Endothelial cell of umbilical vein (primary cell): Measurements from ENCODE around the gene PGGT1B. TPM values are rescaled to one million over a fixed set of nuclear protein-coding genes. Genes with fewer than 3 reads are reported as not detected.

Experiments used
- BruUV-seq: library from RNA; stranded (reverse); fragments of 400-500 nt; replicated peaks from 2 replicates; lab custom pipeline; 2021; lab: Mats Ljungman, UMichigan
- CTCF ChIA-PET: fragments of 300-600, 350-600 bp; sonication (Branson Sonifier 250); formaldehyde crosslinking; loops from one replicate; lab custom pipeline; 2021; ENCODE audit warnings: antibody characterized with exemption, inconsistent platforms; lab: Charles Lee
- POLR2A ChIA-PET: fragments of 300-600, 350-600 bp; sonication (Branson Sonifier 250); formaldehyde crosslinking; loops from one replicate; lab custom pipeline; 2021; ENCODE audit warnings: antibody characterized with exemption, inconsistent platforms; lab: Charles Lee
- DNase-seq: peaks from one replicate; pipeline ENCODE4 v3.0.0-alpha.2; 2011; ENCODE audit warnings: low read depth, low spot score
- FAIRE-seq: peaks from 2 replicates; lab custom pipeline; 2011; peaks lifted over from hg19 to GRCh38; lab: Jason Lieb, UNC
- H2AFZ ChIP-seq: 2 replicates; pipeline ENCODE4 v1.6.0; 2012; ENCODE audit warnings: low read depth, low read length, control low read depth, inconsistent platforms
- H3K27ac ChIP-seq: 2 replicates; pipeline ENCODE4 v1.5.1; 2011; ENCODE audit warnings: low read depth, mild to moderate bottlenecking, control low read depth, low read length, moderate library complexity; ENCODE audit not compliant: insufficient read depth
- H3K27me3 ChIP-seq, 2 experiments: 2 replicates each; pipeline versions ENCODE4 v1.6.0 to v1.6.1; 2011; ENCODE audit warnings: low read length in 2 of 2, mixed read lengths in 1 of 2; ENCODE audit not compliant: control insufficient read depth in 2 of 2, insufficient read depth in 2 of 2
- H3K36me3 ChIP-seq, 2 experiments: 2 replicates in 1 of 2; 3 replicates in 1 of 2; pipeline ENCODE4 v1.5.1; 2011; ENCODE audit warnings: low read length in 2 of 2, mild to moderate bottlenecking in 1 of 2, moderate library complexity in 1 of 2; ENCODE audit not compliant: control insufficient read depth in 2 of 2, insufficient read depth in 2 of 2; ENCODE audit errors: extremely low read depth in 1 of 2
- H3K4me1 ChIP-seq: 3 replicates; pipeline ENCODE4 v1.5.1; 2011; ENCODE audit warnings: mild to moderate bottlenecking, low read length; ENCODE audit not compliant: control insufficient read depth, insufficient read depth; ENCODE audit errors: extremely low read depth
- H3K4me2 ChIP-seq: 2 replicates; pipeline ENCODE4 v1.6.1; 2011; ENCODE audit warnings: low read length, control low read depth, mixed read lengths; ENCODE audit not compliant: insufficient read depth
- H3K4me3 ChIP-seq, 3 experiments: fragments of 200-600 bp in 1 of 3; sonication (generic), shearing (Covaris generic) in 1 of 3; replicated peaks in 1 of 3; 2 replicates each; pipeline ENCODE4 v1.5.1; 2011 to 2016; ENCODE audit warnings: control low read depth in 3 of 3, low read length in 3 of 3, mild to moderate bottlenecking in 2 of 3, inconsistent platforms in 1 of 3, low read depth in 1 of 3, moderate library complexity in 1 of 3; ENCODE audit not compliant: insufficient read depth in 1 of 3
- H3K79me2 ChIP-seq: 2 replicates; pipeline ENCODE4 v1.6.0; 2012; ENCODE audit warnings: low read length, inconsistent platforms; ENCODE audit not compliant: control insufficient read depth, insufficient read depth
- H3K9ac ChIP-seq: replicated peaks from 2 replicates; pipeline ENCODE3; 2011; ENCODE audit warnings: low read length, control low read depth; ENCODE audit not compliant: insufficient read depth; ENCODE audit errors: extremely low read depth
- H3K9me1 ChIP-seq: replicated peaks from 3 replicates; pipeline ENCODE4 v1.6.0; 2011; ENCODE audit warnings: mild to moderate bottlenecking, low read length; ENCODE audit not compliant: control insufficient read depth, insufficient read depth; ENCODE audit errors: extremely low read depth
- H3K9me3 ChIP-seq: replicated peaks from 2 replicates; pipeline ENCODE4 v1.5.1; 2012; ENCODE audit warnings: low read length, inconsistent platforms; ENCODE audit not compliant: control insufficient read depth, insufficient read depth
- H4K20me1 ChIP-seq: replicated peaks from 2 replicates; pipeline ENCODE3; 2011; ENCODE audit warnings: mild to moderate bottlenecking, low read length; ENCODE audit not compliant: control insufficient read depth, insufficient read depth; ENCODE audit errors: extremely low read depth
- EZH2 ChIP-seq: IDR thresholded peaks from 2 replicates; pipeline ENCODE4 v1.6.1; 2012; ENCODE audit warnings: borderline replicate concordance, low read depth, mild to moderate bottlenecking, moderate library complexity, low read length, inconsistent platforms; ENCODE audit not compliant: severe bottlenecking
- FOS ChIP-seq: IDR thresholded peaks from 2 replicates; pipeline ENCODE4 v1.6.1; 2011; ENCODE audit warnings: mild to moderate bottlenecking, low read length, moderate library complexity, borderline replicate concordance; ENCODE audit not compliant: insufficient read depth
- GATA2 ChIP-seq: IDR thresholded peaks from 2 replicates; pipeline ENCODE4 v1.7.0; 2011; ENCODE audit warnings: low read depth, mild to moderate bottlenecking, moderate library complexity, mixed read lengths, low read length; ENCODE audit not compliant: insufficient read length, insufficient read depth
- JUN ChIP-seq: IDR thresholded peaks from 2 replicates; pipeline ENCODE4 v1.6.1; 2011; ENCODE audit warnings: borderline replicate concordance, low read depth; ENCODE audit not compliant: insufficient read length, insufficient read depth
- MYC ChIP-seq: IDR thresholded peaks from one replicate; pipeline ENCODE4 v1.6.1; 2011; ENCODE audit warnings: mild to moderate bottlenecking, low read depth, low read length
- POLR2A ChIP-seq: IDR thresholded peaks from 2 replicates; pipeline ENCODE4 v1.6.1; 2012; ENCODE audit warnings: low read depth, mild to moderate bottlenecking, control low read depth, low read length
- POLR2AphosphoS5 ChIP-seq: IDR thresholded peaks from 2 replicates; pipeline ENCODE4 v1.6.1; 2012; ENCODE audit warnings: low read depth, mild to moderate bottlenecking, control low read depth, low read length, moderate library complexity; ENCODE audit not compliant: insufficient read depth
- dilution Hi-C: fragments of 300-500 bp; cut with MboI; formaldehyde crosslinking; loops from one replicate; pipeline ENCODE4 v1.15.0; 2019; ENCODE audit warnings: low sequenced_read_pairs; ENCODE audit not compliant: extremely low pct_ligation_motif_present
- intact Hi-C: fragments of 100-400 bp; cut with micrococcal nuclease; formaldehyde crosslinking; loops from one replicate; pipeline ENCODE4 v1.10.0; 2022
- polyA plus RNA-seq, 4 experiments: library from polyadenylated mRNA; depleted of rRNA in 3 of 4; stranded (reverse) in 3 of 4; unstranded in 1 of 4; fragments of >200 nt; gene quantifications; 2 replicates each; pipeline versions ENCODE4 v1.2.1 to v1.2.3, GENCODE V29; 2011 to 2012; ENCODE audit warnings: missing spikeins in 1 of 4
- total RNA-seq: library from RNA; stranded (reverse); gene quantifications from 2 replicates; pipeline ENCODE4 v1.2.3, GENCODE V29; 2021
- TF ChIP-seq, protein P1 (sequence below): IDR thresholded peaks from 2 replicates; pipeline ENCODE4 v1.6.1; 2011; ENCODE audit not compliant: insufficient read depth, insufficient read length
- TF ChIP-seq, protein P2 (sequence below), 2 donors: IDR thresholded peaks; 1 replicate in 1 of 2; 2 replicates in 1 of 2; pipeline ENCODE4 v1.5.1; 2011; ENCODE audit warnings: low read length in 2 of 2, mild to moderate bottlenecking in 2 of 2, moderate library complexity in 2 of 2, control low read depth in 1 of 2, inconsistent platforms in 1 of 2, low read depth in 1 of 2; ENCODE audit not compliant: insufficient read depth in 1 of 2; ENCODE audit errors: extremely low read depth in 1 of 2

The PGGT1B gene
- total and polyA plus RNA-seq, 2 donors (not counting 3 experiments of a cell fraction or from before 2014, with no cell fraction given) = 2.6 to 42.3 TPM

DNA sequence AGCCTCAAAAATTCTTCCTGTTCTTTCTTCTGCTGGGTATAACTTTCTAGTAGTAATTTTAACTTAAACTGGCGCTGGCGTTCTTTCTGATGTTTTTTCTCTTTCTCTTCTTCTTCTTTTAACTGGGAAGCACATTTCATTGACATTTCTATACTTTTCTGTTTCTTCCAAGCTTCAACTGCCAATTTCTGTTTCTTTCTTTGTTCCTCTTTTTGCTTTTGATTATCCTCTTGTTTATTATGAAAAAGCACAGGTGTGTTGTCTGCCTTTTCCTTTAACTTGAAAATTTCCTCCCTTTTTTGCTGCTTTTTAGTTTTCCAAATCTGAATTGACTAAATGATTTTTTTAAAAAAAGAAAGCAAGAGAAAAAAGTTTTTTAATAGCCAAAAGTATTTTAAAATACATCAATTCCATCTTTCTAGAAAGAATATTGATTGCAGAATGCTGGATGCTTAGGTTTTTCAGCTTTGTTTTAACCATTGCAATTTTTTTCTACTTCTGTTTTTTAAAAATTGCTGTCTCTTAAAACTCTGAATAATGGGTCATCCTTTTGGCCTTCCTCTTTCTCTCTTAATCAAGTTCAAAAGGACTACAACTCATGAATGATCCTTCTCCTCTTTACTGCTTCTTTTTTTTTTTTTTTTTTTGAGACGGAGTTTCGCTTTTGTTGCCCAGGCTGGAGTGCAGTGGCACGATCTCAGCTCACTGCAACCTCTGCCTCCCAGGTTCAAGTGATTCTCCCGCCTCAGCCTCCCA, 8.8 kb upstream of the PGGT1B start:
- Histone ChIP-seq H3K79me2 (no peaks in the 10 kb centered on the region), H3K9me1 (no peaks in the 10 kb centered on the region), H3K27ac (no peak overlapping the region), H3K4me3 (no peak overlapping the region), H3K27me3 (no peaks in the 10 kb centered on the region), H4K20me1 (no peaks in the 10 kb centered on the region), H3K9ac (no peak overlapping the region), H3K36me3 (peaks cover 0 to 6% of the 10 kb centered on the region in 2 experiments), H3K9me3 (no peaks in the 10 kb centered on the region), H3K4me2 (no peak overlapping the region), H2AFZ (no peak overlapping the region), H3K4me1 (no peaks in the 10 kb centered on the region)
- no peak for FAIRE-seq
- CTCF ChIA-PET = interaction anchor here (0.7 kb wide), 1 partner anchor 43 kb away, joined by 3 read pairs; no protein-coding TSS in a partner anchor
- intact Hi-C loops (no loop called here), dilution Hi-C loops (no loop called here)
- no peak for DNase-seq
- TF ChIP-seq POLR2AphosphoS5 (no peak), EZH2 (no peak), MYC (no peak), FOS (no peak), GATA2 (no peak), JUN (no peak), POLR2A (no peak)
- TF ChIP-seq, protein P1, sequence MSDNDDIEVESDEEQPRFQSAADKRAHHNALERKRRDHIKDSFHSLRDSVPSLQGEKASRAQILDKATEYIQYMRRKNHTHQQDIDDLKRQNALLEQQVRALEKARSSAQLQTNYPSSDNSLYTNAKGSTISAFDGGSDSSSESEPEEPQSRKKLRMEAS = no peak
- TF ChIP-seq, protein P2, sequence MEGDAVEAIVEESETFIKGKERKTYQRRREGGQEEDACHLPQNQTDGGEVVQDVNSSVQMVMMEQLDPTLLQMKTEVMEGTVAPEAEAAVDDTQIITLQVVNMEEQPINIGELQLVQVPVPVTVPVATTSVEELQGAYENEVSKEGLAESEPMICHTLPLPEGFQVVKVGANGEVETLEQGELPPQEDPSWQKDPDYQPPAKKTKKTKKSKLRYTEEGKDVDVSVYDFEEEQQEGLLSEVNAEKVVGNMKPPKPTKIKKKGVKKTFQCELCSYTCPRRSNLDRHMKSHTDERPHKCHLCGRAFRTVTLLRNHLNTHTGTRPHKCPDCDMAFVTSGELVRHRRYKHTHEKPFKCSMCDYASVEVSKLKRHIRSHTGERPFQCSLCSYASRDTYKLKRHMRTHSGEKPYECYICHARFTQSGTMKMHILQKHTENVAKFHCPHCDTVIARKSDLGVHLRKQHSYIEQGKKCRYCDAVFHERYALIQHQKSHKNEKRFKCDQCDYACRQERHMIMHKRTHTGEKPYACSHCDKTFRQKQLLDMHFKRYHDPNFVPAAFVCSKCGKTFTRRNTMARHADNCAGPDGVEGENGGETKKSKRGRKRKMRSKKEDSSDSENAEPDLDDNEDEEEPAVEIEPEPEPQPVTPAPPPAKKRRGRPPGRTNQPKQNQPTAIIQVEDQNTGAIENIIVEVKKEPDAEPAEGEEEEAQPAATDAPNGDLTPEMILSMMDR (IDR thresholded peaks at IDR 0.05; ENCODE audit: extremely low read depth in 1 of 2, insufficient read depth in 1 of 2, low read depth in 1 of 2, low read length in 2 of 2) = no peak
- BruUV-seq = no TSS peak
- POLR2A ChIA-PET = no interaction called here
